Measurements from ENCODE around the gene SNCAIP.

The SNCAIP gene

DNA sequence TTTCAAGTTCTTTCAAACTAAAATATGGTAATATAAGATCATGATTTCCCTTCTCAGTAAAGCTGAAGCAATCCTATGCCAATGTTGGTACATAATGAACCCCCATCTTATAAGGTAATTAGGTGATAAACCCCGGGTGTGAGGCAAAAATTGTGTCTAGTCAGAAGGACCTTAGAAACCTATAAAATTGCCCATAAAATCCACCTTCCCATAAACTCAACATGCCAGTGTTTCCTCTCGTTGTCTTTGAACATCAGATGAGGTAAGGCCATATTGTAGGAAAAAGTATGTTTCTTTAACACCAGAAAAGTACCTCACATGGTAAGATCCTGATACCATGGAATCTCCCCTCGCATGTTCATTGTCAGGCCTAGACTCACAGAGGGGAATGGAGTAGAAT is 43.3 kb downstream of the SNCAIP start:
- Histone ChIP-seq H3K4me3 (ENCODE audit: low read depth, low read length) (no peak overlapping the region), H3K36me3 (no peaks in the 10 kb centered on the region), H3K4me1 (no peaks in the 10 kb centered on the region), H3K9me3 (no peaks in the 10 kb centered on the region), H3K27me3 (no peaks in the 10 kb centered on the region)
- TF ChIP-seq, protein P1, sequence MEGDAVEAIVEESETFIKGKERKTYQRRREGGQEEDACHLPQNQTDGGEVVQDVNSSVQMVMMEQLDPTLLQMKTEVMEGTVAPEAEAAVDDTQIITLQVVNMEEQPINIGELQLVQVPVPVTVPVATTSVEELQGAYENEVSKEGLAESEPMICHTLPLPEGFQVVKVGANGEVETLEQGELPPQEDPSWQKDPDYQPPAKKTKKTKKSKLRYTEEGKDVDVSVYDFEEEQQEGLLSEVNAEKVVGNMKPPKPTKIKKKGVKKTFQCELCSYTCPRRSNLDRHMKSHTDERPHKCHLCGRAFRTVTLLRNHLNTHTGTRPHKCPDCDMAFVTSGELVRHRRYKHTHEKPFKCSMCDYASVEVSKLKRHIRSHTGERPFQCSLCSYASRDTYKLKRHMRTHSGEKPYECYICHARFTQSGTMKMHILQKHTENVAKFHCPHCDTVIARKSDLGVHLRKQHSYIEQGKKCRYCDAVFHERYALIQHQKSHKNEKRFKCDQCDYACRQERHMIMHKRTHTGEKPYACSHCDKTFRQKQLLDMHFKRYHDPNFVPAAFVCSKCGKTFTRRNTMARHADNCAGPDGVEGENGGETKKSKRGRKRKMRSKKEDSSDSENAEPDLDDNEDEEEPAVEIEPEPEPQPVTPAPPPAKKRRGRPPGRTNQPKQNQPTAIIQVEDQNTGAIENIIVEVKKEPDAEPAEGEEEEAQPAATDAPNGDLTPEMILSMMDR (IDR thresholded peaks at IDR 0.05; ENCODE audit: low read depth, low read length), result no peak
- DNase-seq, result no peak

DNA sequence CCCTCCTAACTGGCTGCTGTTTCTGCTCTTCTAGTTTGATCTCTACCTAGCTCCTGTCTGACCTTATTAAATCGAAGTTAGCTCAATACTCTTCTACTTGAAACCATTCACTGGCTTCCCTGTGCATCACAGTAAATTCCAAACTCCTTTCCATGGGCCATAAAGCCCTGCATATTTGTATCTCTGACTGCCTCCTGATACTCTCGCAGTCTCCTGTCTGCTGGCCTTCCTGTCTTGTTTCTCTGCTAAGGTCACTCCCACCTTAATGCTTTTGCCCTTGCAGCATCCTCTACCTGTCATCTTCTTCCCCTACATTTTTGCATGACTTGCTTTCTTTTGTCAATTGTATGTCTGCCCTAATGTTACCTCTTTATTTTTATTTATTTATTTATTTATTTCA is 44.8 kb downstream of the SNCAIP start:
- H3K27me3 ChIP-seq, result no peaks in the 10 kb centered on the region
- H3K36me3 ChIP-seq, result no peaks in the 10 kb centered on the region
- H3K4me1 ChIP-seq, result no peaks in the 10 kb centered on the region
- no peaks in the 10 kb centered on the region for H3K9me3 ChIP-seq
- TF ChIP-seq, protein P1 (IDR thresholded peaks at IDR 0.05; ENCODE audit: low read depth, low read length), result no peak
- H3K4me3 ChIP-seq (ENCODE audit: low read depth, low read length), result no peak overlapping the region
- DNase-seq, result no peak

DNA sequence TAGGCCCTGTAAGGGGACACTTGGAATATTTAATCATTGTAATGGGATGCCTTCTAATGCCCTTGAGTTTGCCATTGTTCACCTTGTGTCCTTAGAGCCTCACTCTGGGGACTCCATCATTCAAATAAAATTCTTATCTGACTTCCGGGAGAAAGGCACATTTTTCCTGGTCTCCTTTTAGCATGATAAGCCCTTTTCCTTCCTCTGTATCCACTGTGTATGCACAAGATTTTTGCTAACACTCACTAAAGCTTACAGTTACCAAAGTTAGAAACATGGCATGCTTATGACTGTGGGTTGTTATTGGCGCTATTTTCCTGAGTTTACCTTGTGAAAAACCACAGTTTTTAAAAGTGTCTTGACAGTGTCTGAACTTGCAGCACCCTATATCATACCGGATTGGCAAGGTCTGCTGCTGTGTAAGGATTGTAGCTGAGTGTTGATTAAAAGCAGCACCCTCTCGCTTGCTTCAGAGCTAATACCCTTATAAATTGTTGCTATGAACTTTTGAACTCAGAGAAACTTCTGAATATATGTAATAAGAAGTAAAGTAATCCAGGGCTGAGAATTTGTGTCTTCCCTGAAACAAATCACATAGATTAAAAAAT is 46.4 kb downstream of the SNCAIP start:
- no peaks in the 10 kb centered on the region for H3K36me3 ChIP-seq
- no peaks in the 10 kb centered on the region for H3K4me1 ChIP-seq
- TF ChIP-seq, protein P1 (IDR thresholded peaks at IDR 0.05; ENCODE audit: low read depth, low read length), result no peak
- no peak overlapping the region for H3K4me3 ChIP-seq (ENCODE audit: low read depth, low read length)
- H3K9me3 ChIP-seq, result no peaks in the 10 kb centered on the region
- no peak for DNase-seq
- no peaks in the 10 kb centered on the region for H3K27me3 ChIP-seq

DNA sequence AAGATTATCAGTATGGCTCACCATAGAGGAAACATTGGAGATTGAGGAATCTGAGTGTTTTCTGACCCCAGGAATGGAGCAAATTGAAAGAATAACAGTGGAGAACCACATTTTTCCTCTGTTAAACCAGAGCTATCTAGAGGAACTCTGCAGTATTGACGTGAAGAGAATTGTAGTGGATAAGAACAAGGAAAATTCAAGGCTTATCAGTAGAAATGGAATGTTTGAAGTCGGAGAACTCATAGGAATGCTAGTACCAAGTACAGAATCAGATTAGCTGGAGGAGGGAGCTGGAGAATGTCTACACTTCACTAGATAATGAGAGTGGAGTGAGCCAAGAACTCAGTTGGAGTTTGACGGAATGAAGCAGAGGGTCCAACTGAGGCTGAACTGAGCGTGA is 50.3 kb downstream of the SNCAIP start:
- TF ChIP-seq, protein P1 (IDR thresholded peaks at IDR 0.05; ENCODE audit: low read depth, low read length), result no peak
- H3K4me3 ChIP-seq (ENCODE audit: low read depth, low read length), result no peak overlapping the region

DNA sequence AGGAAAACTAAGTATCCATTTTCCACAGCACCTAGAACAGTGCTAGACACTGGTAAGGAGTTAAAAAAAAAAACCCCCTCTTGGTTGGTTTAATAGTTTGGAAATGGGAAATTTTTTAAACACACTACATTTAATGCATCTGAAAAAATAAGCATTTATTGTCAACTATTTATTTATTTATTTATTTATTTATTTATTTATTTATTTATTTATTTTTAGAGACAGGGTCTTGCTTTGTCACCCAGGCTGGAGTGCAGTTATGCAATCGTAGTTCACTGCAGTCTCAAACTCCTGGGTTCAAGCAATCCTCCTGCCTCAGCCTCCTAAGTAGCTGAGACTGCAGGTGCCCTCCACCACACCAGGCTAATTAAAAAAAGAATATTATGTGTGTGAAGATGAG is 51.6 kb downstream of the SNCAIP start:
- no peaks in the 10 kb centered on the region for H3K4me1 ChIP-seq
- no peaks in the 10 kb centered on the region for H3K27me3 ChIP-seq
- H3K9me3 ChIP-seq, result no peaks in the 10 kb centered on the region
- H3K4me3 ChIP-seq (ENCODE audit: low read depth, low read length), result no peak overlapping the region
- no peak for DNase-seq
- TF ChIP-seq, protein P1 (IDR thresholded peaks at IDR 0.05; ENCODE audit: low read depth, low read length), result no peak
- H3K36me3 ChIP-seq, result no peaks in the 10 kb centered on the region

More for the DNA sequence above, 50.3 kb downstream of the SNCAIP start:
- no peaks in the 10 kb centered on the region for H3K27me3 ChIP-seq
- no peaks in the 10 kb centered on the region for H3K4me1 ChIP-seq
- DNase-seq, result no peak
- no peaks in the 10 kb centered on the region for H3K9me3 ChIP-seq
- H3K36me3 ChIP-seq, result no peaks in the 10 kb centered on the region

DNA sequence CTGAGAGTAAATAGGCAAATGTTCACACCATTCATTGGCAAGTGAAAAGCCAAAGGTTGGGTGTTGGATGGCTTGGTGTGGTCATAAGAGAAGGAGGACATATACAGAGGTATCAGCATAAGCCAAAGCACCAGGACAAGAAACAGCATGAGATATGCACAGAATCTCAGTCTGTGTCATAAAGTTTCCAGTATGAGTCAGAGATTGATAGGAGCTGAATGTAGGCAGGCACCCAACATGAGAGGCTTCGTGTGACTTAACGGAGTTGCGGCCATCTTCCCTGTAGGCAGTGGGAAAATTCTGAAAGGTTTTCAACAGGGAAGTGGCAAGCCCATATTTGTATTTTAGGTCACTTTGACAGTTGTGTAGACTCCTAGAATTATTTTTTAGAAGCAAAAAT is 54.5 kb downstream of the SNCAIP start:
- Histone ChIP-seq H3K9me3 (no peaks in the 10 kb centered on the region), H3K4me1 (no peaks in the 10 kb centered on the region), H3K4me3 (ENCODE audit: low read depth, low read length) (no peak overlapping the region), H3K36me3 (no peaks in the 10 kb centered on the region), H3K27me3 (no peaks in the 10 kb centered on the region)
- DNase-seq, result no peak
- TF ChIP-seq, protein P1 (IDR thresholded peaks at IDR 0.05; ENCODE audit: low read depth, low read length), result no peak
